K562 (cell line): ENCODE measurements around the gene OR1D5. TPM values are rescaled to one million over a fixed set of nuclear protein-coding genes. Genes with fewer than 3 reads are reported as not detected.

Experiments used
- ATAC-seq: fragments of 200-7000 bp; cut with Tn5 transposase; 3 replicates; pipeline ENCODE4 v1.9.1; 2020; ENCODE audit warnings: moderate library complexity
- BruUV-seq: library from RNA; stranded (reverse); fragments of 400-500 nt; replicated peaks from 2 replicates; lab custom pipeline; 2021; lab: Mats Ljungman, UMichigan
- CTCF ChIA-PET: fragments of 300-600 bp; formaldehyde crosslinking; extraction: SDS; loops from one replicate; lab custom pipeline; 2021; ENCODE audit warnings: low intra/inter-chr PET ratio; lab: Yijun Ruan, JAX
- POLR2A ChIA-PET: fragments of 300-600, 350-650 bp; sonication (Branson Sonifier 250); formaldehyde crosslinking; extraction: SDS; loops from one replicate; lab custom pipeline; 2021; ENCODE audit warnings: antibody characterized with exemption, inconsistent platforms; lab: Yijun Ruan, JAX
- DNase-seq, 4 experiments: peaks; one replicate each; pipeline versions ENCODE4 v3.0.0 to v3.0.0-alpha.2; 2011 to 2018; ENCODE audit warnings: low spot score in 3 of 4, mixed read lengths in 3 of 4; ENCODE audit errors: extremely low read depth in 1 of 4
- FAIRE-seq: peaks from 2 replicates; lab custom pipeline; 2011; peaks lifted over from hg19 to GRCh38; lab: Jason Lieb, UNC
- H2AFZ ChIP-seq: 2 replicates; pipeline ENCODE4 v1.6.0; 2011; ENCODE audit warnings: low read depth, low read length, control low read depth, inconsistent platforms
- H3K27ac ChIP-seq: fragments of 200-600 bp; 3 replicates; pipeline ENCODE4 v1.8.0; 2011; ENCODE audit warnings: low read depth, mild to moderate bottlenecking, control low read depth, inconsistent platforms, low read length, moderate library complexity, mixed read lengths; ENCODE audit errors: extremely low read depth
- H3K27me3 ChIP-seq, 2 experiments: fragments of 300-600 bp in 1 of 2; 2 replicates in 1 of 2; 3 replicates in 1 of 2; pipeline versions ENCODE4 v1.6.0 to v1.8.0; 2011; ENCODE audit warnings: inconsistent platforms in 2 of 2, low read length in 2 of 2, mild to moderate bottlenecking in 1 of 2, mixed read lengths in 1 of 2, moderate library complexity in 1 of 2; ENCODE audit not compliant: control insufficient read depth in 2 of 2, insufficient read depth in 2 of 2
- H3K36me3 ChIP-seq: fragments of 300-600 bp; 3 replicates; pipeline ENCODE4 v1.8.0; 2011; ENCODE audit warnings: mild to moderate bottlenecking, low read length, inconsistent platforms; ENCODE audit not compliant: control insufficient read depth, insufficient read depth
- H3K4me1 ChIP-seq, 2 experiments: fragments of 200-600 bp in 1 of 2; replicated peaks in 1 of 2; 2 replicates in 1 of 2; 3 replicates in 1 of 2; pipeline versions ENCODE4 v1.5.1 to v1.8.0; 2011; ENCODE audit warnings: inconsistent platforms in 2 of 2, low read length in 2 of 2, mild to moderate bottlenecking in 1 of 2, mixed read lengths in 1 of 2, moderate library complexity in 1 of 2; ENCODE audit not compliant: control insufficient read depth in 2 of 2, insufficient read depth in 2 of 2
- H3K4me2 ChIP-seq: 2 replicates; pipeline ENCODE4 v1.6.1; 2011; ENCODE audit warnings: low read length, control low read depth, inconsistent platforms, mixed read lengths; ENCODE audit not compliant: insufficient read depth
- H3K4me3 ChIP-seq: fragments of 200-600 bp; sonication (generic), shearing (Covaris generic); 2 replicates; pipeline ENCODE4 v1.5.1; 2016; ENCODE audit warnings: control low read depth, inconsistent platforms
- H3K79me2 ChIP-seq: fragments of 200-600 bp; 3 replicates; pipeline ENCODE4 v1.8.0; 2011; ENCODE audit warnings: low read length, inconsistent platforms; ENCODE audit not compliant: control insufficient read depth, insufficient read depth
- H3K9ac ChIP-seq, 2 experiments: 2 replicates each; pipeline versions ENCODE4 v1.6.0 to v1.6.1; 2011; ENCODE audit warnings: low read depth in 2 of 2, low read length in 2 of 2, control low read depth in 1 of 2, inconsistent platforms in 1 of 2, mild to moderate bottlenecking in 1 of 2, mixed read lengths in 1 of 2; ENCODE audit not compliant: insufficient read depth in 1 of 2
- H3K9me1 ChIP-seq: one replicate; pipeline ENCODE4 v1.6.0; 2011; ENCODE audit warnings: inconsistent platforms, mild to moderate bottlenecking, low read length, moderate library complexity; ENCODE audit not compliant: control insufficient read depth, insufficient read depth
- H3K9me3 ChIP-seq: replicated peaks from 2 replicates; pipeline ENCODE4 v1.5.1; 2011; ENCODE audit warnings: low read depth, low read length, inconsistent platforms; ENCODE audit not compliant: control insufficient read depth, insufficient read depth
- H4K20me1 ChIP-seq: replicated peaks from 2 replicates; pipeline ENCODE4 v1.6.1; 2011; ENCODE audit warnings: low read length, inconsistent platforms, mixed read lengths; ENCODE audit not compliant: control insufficient read depth, insufficient read depth
- CLOCK ChIP-seq: fragments of 250-450 bp; sonication (Bioruptor Pico); IDR thresholded peaks from 2 replicates; pipeline ENCODE4 v1.4.0; 2020; ENCODE audit warnings: mild to moderate bottlenecking, moderate library complexity, borderline replicate concordance
- DACH1 ChIP-seq: fragments of 450-650 bp; IDR thresholded peaks from 2 replicates; pipeline ENCODE4 v1.6.1; 2018; ENCODE audit not compliant: partially characterized antibody
- NFATC3 ChIP-seq: fragments of 450-650 bp; IDR thresholded peaks from 2 replicates; pipeline ENCODE4 v1.6.1; 2017; ENCODE audit warnings: mild to moderate bottlenecking
- NONO ChIP-seq, 2 experiments: fragments of 200-400 bp in 1 of 2; fragments of 450-650 bp in 1 of 2; formaldehyde crosslinking in 1 of 2; IDR thresholded peaks; 2 replicates each; pipeline ENCODE4 v1.6.1; 2017; ENCODE audit warnings: low read depth in 2 of 2, mild to moderate bottlenecking in 2 of 2, moderate library complexity in 2 of 2, low read length in 1 of 2
- U2AF2 ChIP-seq: fragments of 200-400 bp; formaldehyde crosslinking; optimal IDR thresholded peaks from 2 replicates; pipeline ENCODE3; 2017; ENCODE audit warnings: low read depth, mild to moderate bottlenecking, low read length
- ZEB2 ChIP-seq: fragments of 450-650 bp; IDR thresholded peaks from 2 replicates; pipeline ENCODE4 v1.6.1; 2016
- ZNF398 ChIP-seq: fragments of 250-450 bp; sonication (Bioruptor Pico); IDR thresholded peaks from 2 replicates; pipeline ENCODE4 v1.8.0; 2021; ENCODE audit warnings: moderate library complexity, mild to moderate bottlenecking, inconsistent platforms
- ZNF699 ChIP-seq: fragments of 250-450 bp; sonication (Bioruptor Pico); IDR thresholded peaks from 2 replicates; pipeline ENCODE4 v1.8.0; 2021; ENCODE audit warnings: mild to moderate bottlenecking, moderate library complexity; ENCODE audit not compliant: insufficient replicate concordance
- WGBS: fragments of 100-300 bp; shearing (Covaris generic); methylation state at CpG from one replicate; pipeline ENCODE4 v1.1.6; 2016; ENCODE audit warnings: low coverage, mixed read lengths; ENCODE audit not compliant: insufficient coverage; ENCODE audit errors: missing lambda C conversion rate; 5-methylcytosine and 5-hydroxymethylcytosine counted together
- in situ Hi-C: fragments of 300-500 bp; cut with MboI; formaldehyde crosslinking; loops from 4 replicates; pipeline ENCODE4 v1.15.0; 2018; ENCODE audit warnings: inconsistent platforms, mixed read lengths
- intact Hi-C: fragments of 100-400 bp; cut with micrococcal nuclease; formaldehyde crosslinking; loops from 2 replicates; pipeline ENCODE4 v1.14.2; 2022
- polyA plus RNA-seq, 8 experiments: library from polyadenylated mRNA; depleted of rRNA in 4 of 8; stranded (reverse) in 5 of 8; unstranded in 3 of 8; fragments of >200 nt; fragmentation: Nextera tagmentation in 2 of 8; fragmentation: Illumina TruSeq in 1 of 8; extraction: Ambion mirVana in 2 of 8; extraction: Trizol in 1 of 8; gene quantifications; 2 replicates each; pipeline versions ENCODE4 v1.2.1 to v1.2.3, GENCODE V29; 2011 to 2014; ENCODE audit warnings: inconsistent platforms in 1 of 8, missing spikeins in 1 of 8
- total RNA-seq, 7 experiments: library from RNA; depleted of rRNA in 6 of 7; stranded (reverse); fragments of >200 nt in 6 of 7; fragmentation: Illumina TruSeq in 2 of 7; extraction: Trizol in 2 of 7; gene quantifications; 2 replicates each; pipeline versions ENCODE4 v1.2.1 to v1.2.3, GENCODE V29; 2011 to 2021; ENCODE audit warnings: low replicate concordance in 1 of 7

The OR1D5 gene
- total and polyA plus RNA-seq, 9 of the 15 experiments (the other 6 are each of a cell fraction or from before 2014, with no cell fraction given) = not detected

GRCh38 chr17:3027786-3028532 is 35.4 kb downstream of the OR1D5 start (continued):
- no peak for TF ChIP-seq ZNF398 (CRISPR knock-in tag)
- TF ChIP-seq, all 486 proteins: peak for 0

- no peaks in the 10 kb centered on the region for H3K9me1 ChIP-seq
- no peak for DNase-seq
- 10% methylated on average over 23 of the region's 31 CpGs for WGBS
- ChIA-PET POLR2A (interaction anchor here (0.8 kb wide), 1 partner anchor 410 kb away, joined by 3 read pairs; no protein-coding TSS in a partner anchor), CTCF (no interaction called here)
- in situ Hi-C loops = no loop called here
- H3K4me2 ChIP-seq = no peak overlapping the region
- H3K79me2 ChIP-seq = no peaks in the 10 kb centered on the region
- no peak overlapping the region for H3K4me3 ChIP-seq
- H3K9ac ChIP-seq = no peak overlapping the region
- H2AFZ ChIP-seq = no peak overlapping the region
- intact Hi-C loops = no loop called here
- no peak overlapping the region for H3K27ac ChIP-seq
- no peak for FAIRE-seq
- H3K36me3 ChIP-seq = no peaks in the 10 kb centered on the region
- BruUV-seq = no TSS peak
- no peaks in the 10 kb centered on the region for H3K9me3 ChIP-seq
- H3K27me3 ChIP-seq = peaks cover 0 to 13% of the 10 kb centered on the region in 2 experiments; a peak in 2 of 5 replicates
- H3K4me1 ChIP-seq = no peaks in the 10 kb centered on the region; a peak in 1 of 5 replicates
- no peaks in the 10 kb centered on the region for H4K20me1 ChIP-seq
- ATAC-seq = no peak
- no peak for TF ChIP-seq DACH1
- no peak for TF ChIP-seq CLOCK (CRISPR knock-in tag)
- TF ChIP-seq NFATC3 = no peak
- TF ChIP-seq U2AF2 = no peak
- no peak for TF ChIP-seq NONO (IDR thresholded peaks at IDR 0.05; ENCODE audit: low read depth in 2 of 2, low read length in 1 of 2)
- no peak for TF ChIP-seq ZEB2
- TF ChIP-seq ZNF699 = no peak
Observed at GRCh38 chr17:3026856-3027751, 36.3 kb downstream of the OR1D5 start.
